Left lobe of liver (tissue), 2 donors: Measurements from ENCODE around the gene POC1A. TPM values are rescaled to one million over a fixed set of nuclear protein-coding genes. Genes with fewer than 3 reads are reported as not detected.
A peak's percentile ranks its signal among the peaks of the same experiment; 100 is the strongest.
"Not testable (repeated sequence)": the region's sequence is repeated elsewhere in the genome, so short reads cannot be mapped to it uniquely, and the experiment has no call there.

Source experiments
- ATAC-seq: fragments of 200-7000 bp; cut with Tn5 transposase; one replicate; pipeline ENCODE4 v1.9.1; 2020; ENCODE audit warnings: mild to moderate bottlenecking, moderate library complexity
- DNase-seq: peaks from one replicate; pipeline ENCODE4 v3.0.0-alpha.2; 2020; ENCODE audit warnings: low spot score
- total RNA-seq: library from RNA; stranded (reverse); gene quantifications from one replicate; pipeline ENCODE4 v1.2.1, GENCODE V29; 2021
- donor health status: DM: no; HTN: no; CAD: no; lungs with moderate emphysema.
- donor health status: DM: no; HTN: yes; CAD: no.

Gene POC1A
- total RNA-seq, 1 donor from 2014 or later: 2.1 TPM

DNA sequence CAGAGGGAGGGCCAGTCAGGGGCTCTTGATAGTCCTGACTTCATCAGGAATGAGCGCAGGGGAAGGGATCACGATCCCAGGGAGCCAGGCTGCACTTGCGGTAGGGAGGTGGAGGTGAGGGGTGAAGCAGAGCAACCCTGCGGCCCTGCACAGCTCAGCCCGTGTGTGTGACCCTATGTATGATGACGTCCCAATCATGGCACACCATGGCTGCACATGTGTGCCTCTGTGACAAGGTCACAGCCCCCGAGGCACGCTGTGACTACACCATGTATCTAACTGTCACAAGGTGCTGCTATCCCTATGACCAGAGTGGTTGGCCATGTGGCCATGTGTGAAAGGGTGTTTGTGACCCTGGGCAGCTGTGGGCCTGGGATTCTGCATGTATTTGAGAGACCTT is 30.5 kb upstream of the POC1A start:
- ATAC-seq: no peak

DNA sequence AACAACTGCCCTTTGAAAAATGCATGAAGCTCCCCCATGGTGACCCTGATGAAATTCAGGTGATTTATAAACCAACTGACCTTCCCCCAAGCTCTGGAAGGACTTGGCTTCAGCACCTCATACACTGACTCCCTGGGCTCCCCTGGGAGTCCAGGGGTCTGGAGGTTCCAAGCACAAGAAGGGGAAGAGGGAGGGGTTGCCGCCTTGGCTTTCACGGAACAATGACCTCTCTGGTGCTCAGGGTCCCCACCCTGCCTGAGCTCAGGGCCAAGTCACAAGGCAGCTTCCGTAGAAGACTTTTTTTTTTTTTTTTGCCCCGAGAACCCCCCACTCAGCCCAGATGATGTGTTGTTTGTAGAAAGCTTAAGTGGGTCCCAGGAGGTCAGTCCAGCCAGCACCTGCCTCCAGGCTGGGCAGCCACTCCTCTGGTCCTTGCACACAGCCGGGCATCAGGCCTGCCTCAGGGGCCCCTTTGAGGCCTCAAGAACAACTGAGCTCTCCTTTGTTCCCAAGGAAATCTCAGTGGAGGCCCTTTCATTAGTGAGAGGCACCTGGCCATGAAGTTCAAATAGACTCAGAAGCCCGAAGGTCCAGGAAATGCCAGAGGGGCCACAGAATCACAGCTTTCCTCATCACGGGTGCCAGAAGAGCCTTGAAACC is 29.7 kb upstream of the POC1A start:
- ATAC-seq (no peak), DNase-seq (no peak)

More for the DNA sequence above, 30.5 kb upstream of the POC1A start:
- DNase-seq: no peak

DNA sequence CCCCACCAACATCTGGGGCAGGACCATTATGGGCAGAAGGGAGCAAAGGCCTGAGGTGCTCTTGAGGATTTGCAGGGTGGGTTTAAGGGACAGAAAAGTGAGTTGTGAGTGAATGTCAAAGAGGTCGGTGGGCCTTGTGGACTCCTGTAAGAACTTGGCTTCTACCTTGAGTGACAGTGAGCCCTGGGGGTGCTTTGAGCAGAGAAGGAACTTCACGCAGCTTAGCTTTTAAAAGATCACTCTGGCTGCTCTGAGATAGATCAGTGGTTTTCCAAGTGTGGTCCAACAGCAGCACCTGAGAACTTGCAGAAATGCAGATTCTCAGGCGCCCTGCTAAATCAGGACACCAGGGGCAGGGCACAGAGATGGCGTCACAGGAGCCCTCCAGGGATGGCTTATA is 28.5 kb upstream of the POC1A start:
- no peak for DNase-seq
- ATAC-seq: no peak

DNA sequence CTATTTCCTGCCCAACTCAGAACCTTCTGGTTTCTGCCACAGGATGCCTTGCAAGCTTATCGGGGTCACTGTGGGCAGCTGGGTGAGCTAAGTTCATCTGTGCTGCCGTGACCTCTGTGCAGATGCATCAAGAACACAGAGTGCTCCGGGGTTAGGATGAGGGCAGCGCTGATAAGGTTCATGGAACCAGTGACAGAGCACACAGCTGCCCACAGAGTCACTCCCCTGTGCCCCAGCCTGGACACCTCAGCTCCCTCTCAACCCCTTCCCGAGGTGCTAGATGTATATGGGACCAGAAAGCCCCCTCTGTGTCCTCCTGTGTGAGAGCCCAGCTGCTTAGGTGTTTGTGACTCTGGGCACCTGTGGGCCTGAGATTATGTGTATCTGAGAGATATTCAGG is 28.0 kb upstream of the POC1A start:
- ATAC-seq: peak; percentile 73
- peak; percentile 93 for DNase-seq

DNA sequence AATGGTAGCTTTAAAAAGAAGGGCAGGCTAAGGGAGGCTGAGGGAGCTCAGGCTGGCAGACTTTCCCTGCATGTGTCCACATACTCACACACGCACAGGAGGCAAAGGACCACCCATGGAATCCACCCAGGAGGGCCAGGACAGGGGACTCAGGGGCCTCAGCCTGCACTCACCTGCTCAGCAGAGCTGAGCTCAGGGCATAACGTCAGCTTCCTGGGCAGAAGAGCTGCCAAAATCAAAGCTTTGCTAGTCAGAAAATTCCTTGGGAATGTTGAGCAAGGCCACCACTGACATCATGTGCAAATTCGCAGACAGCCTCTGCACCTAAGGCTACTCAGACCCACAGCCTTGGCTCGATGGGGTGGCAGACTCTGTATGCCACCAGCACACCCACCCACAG is 27.3 kb upstream of the POC1A start:
- ATAC-seq (peak; percentile 36), DNase-seq (peak; percentile 83)

DNA sequence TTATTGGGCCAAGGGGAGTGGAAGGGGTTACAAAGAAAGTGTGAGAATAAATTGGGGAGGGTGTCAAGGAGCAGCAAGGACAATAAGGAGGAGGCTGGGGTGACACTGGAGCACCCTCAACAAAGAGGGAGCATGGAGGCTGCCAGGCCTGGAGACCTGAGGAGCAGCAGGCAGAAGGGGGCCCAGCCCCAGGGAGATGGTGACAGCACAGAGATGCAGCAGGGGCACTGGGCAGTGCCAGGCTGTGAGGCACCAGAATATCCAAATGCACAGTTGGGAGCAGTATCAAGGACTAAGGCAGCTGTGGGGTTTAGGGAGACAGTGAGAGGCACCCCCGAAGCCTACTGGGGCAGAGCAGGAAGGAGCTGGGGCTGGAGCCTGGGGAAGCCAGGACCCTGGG is 24.3 kb upstream of the POC1A start:
- ATAC-seq (peak; percentile 0), DNase-seq (no peak)

DNA sequence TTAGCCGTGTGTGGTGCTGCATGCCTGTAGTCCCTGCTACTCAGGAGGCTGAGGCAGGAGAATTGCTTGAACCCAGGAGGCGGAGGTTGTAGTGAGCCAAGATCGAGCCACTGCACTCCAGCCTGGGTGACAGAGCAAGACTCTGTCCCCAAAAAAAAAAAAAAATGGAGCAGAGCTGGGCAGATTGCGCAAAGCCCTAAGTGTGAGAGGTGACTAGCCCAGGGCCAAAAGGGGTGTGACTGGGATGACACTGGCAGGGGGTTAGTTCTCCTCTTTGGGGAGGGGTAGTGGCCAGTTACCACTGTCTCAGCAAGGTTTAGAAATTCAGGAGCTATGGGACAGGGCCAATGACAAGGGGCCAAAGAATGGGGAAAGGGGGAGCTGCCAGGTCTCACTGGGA is 23.9 kb upstream of the POC1A start:
- ATAC-seq (peak; percentile 44), DNase-seq (peak; percentile 85)

DNA sequence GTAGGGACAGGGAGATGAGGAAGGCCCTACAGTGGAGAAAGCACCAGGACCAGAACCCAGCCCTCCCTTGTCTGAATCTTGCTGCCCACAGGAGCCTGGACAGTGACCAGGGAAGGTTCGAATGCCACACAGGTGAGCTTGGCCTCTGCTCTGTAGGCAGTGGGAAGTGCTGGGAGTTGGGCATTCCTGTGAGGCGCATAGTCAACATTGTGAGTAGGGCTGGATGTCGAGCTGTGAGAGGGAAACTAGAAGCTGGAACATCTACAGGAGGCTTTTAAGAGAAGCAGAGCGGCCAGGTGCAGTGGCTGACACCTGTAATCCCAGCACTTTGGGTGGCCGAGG is 23.4 kb upstream of the POC1A start:
- peak; percentile 40 for ATAC-seq

DNA sequence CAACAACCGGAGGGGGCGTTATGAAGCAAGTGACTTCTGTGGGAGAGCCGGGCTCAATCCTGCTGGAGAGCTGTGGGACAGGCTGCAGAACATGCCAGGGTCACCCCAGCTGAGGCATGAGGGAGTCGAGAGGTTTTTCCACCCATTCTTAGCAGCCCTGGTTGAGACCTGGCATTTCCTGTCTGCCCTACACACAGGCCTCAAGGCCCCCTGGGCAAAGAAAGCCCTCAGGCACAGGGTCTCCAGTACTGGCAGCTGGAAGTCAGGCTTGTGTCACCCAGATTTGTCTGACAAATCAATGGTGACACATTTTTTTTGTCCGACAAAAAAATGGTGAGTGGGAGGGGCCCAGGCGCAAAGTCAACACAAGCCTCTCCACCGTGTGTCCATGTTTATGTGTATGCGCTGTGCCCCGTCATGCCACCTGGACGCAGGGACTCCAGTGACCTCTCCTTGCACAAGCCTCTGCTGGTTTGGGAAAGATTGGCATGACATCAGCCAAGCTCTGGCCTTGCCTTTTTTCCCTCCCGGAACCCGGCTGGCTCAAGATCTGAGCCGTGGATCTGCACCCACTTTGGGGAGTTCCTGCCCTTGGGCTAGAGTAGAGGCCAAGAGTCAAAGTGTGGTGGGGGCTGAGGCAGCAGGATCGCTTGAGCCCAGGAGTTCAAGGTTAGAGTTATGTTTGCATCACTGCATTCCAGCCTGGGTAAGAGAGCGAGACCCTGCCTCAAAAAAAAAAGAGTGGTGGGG is 22.9 kb upstream of the POC1A start:
- peak; percentile 67 for ATAC-seq
- peak; percentile 98 for DNase-seq

More for the DNA sequence above, 23.4 kb upstream of the POC1A start:
- no peak for DNase-seq

DNA sequence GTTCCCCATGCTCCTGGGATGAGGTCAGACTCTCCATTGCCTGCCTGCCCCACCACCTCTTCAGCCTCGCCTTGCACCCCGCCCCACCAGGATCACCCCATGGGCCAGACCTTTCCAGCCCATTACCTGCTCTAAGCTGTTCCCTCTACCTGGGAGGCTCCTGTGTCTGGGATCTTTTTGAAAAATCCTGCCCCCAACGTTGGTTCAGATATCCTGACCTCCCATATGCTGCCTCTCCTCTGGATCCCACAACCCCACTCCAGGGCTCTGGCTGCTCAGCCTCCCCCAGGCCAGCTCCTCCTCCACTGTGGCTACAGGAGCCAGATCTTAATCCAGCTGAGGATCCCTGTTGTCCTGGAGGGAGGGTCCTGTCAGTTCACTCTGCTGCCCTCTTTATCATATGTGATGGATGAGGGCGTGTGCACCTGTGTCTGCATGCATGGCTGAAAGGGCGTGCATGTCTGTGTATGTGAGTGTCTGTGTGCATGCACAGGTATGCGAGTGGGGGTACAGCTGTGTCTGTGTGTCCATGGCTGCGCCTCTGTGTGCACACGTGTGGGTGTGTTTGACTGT is 22.0 kb upstream of the POC1A start:
- no peak for ATAC-seq
- DNase-seq: no peak

DNA sequence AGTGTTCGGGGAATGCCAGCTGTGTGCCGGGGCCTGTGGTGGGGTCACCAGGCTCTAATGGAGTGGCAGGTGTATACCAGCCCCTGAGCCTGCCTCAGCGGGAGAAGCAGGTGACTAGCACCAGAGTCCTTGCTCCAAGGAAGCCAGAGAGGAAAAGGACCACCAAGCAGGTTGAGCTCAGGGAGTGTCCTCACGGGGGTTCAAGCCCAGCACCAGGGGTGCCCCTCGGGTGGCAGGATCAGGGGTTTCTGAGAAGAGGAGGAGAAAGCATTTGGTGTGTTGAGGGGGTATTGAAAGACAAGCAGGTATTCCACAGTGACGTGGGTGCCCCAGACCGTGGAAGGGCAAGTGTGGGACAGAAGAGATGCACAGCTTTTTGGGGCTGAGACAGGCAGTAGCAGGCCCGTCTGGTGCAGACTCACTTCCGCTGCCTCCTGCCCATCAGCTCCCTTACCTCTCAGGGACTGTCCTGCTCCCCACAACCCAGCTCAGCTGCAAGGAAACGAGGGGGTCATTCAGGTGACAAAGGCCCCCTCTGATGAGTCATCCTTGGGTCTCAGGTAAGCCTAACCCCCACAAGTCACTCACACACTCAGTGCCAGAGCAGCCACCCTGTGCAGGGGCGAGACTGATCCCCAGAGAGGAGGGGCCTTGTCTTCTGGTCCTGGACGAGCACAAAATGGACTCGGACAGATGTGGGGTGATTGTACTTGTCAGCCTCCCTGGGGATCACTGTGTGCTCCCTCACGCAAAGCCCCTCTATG is 21.4 kb upstream of the POC1A start:
- ATAC-seq: no peak
- no peak for DNase-seq

DNA sequence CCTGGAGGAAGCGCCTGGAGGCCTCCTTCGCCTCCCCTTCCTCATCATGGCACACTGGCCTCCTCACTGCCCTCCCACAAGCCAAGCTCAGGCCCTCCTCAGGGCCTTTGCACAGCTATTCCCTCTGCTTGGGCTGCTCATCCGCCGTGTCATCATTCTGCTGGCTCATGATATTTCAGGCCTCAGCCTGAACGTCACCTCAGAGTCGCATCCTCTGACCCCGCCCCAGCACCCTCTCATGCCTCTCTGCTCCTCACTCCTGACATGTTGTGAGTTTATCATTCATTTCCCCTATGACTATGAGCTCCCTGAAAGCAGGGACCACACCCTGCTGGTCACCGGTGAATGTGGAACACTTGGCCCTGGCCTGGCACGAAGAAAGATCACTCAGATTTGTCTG is 20.7 kb upstream of the POC1A start:
- ATAC-seq (no peak), DNase-seq (no peak)

DNA sequence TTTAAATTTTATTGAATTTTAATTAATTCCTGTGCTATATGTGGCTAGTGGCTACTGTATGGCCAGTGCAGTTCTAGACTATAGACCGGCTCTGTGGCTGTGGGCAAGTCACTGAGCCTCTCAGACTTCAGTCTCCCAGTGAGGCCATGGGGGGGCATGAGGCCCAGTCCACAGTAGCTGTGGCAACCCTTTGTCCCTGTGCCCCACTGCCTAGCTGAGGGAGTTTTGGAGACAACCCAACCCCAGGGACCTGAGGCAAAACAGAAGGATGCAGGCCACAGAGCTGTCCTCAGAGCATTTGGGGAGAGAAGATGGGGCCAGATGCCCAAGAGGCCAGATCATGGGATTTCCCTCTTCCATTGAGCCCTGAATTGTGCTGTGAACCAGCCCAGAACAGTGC is 18.9 kb upstream of the POC1A start:
- ATAC-seq (no peak), DNase-seq (no peak)

DNA sequence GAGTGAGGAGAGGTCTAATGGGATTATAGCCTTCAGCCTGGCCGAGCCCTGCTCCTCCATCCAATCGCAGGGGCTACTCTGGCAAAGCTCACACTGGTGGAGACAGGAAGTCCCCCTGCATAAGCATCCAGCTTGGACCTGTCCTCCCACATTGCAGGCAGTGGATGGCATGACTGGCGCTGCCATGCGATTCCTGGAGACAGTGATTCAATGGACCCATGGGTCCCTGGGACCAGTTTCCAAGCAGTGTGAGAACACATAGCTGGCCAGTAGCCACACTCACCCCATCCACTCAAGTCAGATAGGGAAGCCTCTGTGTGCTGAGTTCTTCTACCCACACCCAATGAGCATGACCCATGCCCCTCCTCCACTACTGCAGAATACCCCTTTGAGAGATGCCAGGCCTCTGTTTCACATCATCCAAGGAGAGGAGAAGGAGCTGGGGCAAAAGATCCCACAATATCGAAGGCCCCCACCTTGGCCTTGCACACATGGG is 18.1 kb upstream of the POC1A start:
- DNase-seq (no peak), ATAC-seq (no peak)

DNA sequence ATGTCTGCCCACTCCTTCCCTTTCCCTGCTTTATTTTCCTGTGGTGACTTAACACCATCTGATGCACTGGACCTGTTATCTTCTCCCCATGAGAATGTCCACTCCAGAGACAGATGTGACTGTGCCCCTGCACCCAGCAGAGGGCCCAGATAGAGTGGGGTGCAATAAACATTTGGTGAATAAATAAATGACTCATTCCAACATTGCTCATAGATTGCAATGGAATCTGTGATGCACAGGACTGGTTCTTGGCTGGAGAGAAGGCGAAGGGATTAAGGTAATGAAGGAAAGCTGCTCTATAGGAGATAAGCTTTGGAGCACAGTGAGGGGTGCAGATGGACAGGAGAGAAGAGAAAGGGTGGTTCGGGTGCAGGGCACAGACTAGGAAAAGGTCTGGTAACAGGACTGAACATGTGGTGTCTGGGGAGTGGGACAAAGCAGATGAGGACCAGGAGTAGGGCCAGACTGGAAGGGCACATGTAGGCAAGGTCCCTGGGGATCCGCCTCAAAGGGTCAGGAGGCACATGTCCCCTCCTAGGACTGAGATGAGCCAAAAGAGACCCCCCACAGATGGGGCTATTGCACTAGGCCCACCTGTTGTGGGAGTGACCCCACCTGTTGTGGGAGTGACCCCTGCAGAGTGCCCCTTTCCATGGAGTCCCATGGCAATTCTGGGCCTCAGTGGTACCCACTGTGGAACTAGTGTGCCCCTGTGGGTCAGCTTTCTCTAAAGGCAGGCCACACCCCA is 17.5 kb upstream of the POC1A start:
- ATAC-seq: no peak
- DNase-seq: no peak

DNA sequence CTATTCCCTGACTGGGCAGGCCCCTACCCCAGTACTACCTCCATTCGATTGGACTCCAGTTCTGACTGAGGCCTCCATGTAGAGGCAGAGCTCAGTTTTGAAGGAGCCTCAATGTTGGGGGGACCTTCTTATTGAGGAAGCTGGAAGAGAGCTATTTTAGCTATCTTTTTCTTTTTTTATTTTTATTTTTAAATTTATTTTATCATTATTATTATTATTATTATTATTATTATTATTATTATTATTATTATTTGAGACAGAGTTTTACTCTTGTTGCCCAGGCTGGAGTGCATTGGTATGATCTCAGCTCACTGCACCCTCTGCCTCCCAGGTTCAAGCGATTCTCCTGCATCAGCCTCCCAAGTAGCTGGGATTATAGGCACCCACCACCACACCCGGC is 16.0 kb upstream of the POC1A start:
- not testable (repeated sequence) for ATAC-seq, DNase-seq

DNA sequence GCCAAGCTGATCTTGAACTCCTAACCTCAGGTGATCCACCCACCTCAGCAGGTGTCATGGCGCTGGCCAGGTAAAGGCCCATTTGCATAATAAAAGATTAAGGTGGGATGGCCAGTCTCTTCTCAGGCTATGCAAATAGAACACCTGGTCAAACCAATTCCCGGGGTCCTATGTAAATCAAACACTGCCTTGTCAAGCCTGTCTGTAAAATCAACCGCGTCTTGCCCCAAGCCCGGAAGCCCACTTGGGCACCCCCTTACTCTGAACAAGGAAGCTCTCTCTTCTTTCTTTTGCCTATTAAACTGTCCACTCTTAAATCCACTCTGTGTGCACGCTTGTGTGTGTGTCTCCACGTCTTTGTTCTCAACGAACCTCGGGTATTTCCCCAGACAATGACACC is 13.0 kb upstream of the POC1A start:
- DNase-seq: no peak
- ATAC-seq: no peak

DNA sequence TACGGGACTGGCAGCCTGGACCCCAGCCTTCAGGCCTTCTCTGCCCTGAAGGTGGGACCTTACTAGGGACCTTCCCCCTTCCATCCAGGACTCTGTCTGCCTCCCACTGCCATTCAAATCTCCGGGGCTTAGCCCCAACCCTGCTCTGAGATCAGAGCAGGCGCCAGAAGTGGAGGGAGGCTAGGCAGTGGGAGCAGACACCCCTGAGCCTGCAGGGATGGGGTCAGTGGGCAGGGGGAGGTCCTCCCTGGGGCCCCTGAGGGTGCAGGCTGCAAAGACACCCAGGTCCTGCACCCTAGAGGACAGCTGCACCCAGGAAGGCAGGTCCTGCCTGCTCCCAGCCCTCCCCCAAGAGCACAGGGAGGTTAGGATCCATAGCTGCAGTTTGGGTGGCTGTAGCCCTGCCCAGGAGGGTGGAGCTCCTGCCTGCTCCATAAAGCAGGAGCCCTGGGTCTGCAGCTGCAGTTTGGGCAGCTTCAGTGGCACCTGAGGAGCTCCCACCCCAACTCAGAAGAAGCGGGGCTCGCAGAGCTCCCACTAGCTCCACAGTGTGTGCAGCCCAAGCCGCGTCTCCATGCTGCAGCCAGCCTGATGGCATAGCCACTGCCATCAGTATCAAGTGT is 8.1 kb upstream of the POC1A start:
- no peak for DNase-seq
- ATAC-seq: peak; percentile 31

DNA sequence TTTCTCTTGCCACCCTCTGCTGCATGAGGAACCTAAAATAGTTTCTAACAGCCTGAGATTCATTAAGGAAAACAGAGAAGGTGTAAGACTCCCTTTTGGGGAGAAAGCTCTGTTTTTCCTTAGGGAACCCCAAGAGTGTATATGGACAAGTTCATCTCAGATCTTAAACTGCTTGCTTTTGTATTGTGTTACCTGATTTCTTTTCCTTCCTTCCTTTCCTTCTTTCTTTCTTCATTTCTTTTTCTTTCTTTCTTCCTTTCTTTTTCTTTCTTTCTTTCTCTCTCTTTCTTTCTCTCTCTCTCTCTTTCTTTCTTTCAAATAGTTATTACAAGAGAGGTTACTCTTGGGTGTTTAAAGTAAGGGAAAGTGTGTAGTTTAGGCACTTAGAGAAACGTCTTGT is 5.3 kb upstream of the POC1A start:
- ATAC-seq: no peak
- no peak for DNase-seq

DNA sequence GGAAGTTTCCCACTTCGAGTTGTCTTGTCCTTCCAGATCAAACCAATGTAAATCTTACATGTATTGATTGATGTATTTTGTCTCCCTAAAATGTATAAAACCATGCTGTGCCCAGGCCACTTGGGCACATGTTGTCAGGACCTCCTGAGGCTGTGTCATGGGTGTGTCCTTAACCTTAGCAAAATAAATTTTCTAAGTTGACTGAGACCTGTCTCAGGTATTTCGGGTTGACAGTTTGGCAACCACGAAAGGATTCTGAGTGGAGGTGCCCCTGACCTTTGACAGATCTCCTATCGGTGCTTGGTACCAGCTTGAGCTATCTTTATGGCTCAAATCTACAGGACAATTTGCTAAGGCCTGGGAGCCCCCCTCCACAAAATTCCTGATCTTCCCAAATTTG is 1.7 kb upstream of the POC1A start:
- ATAC-seq (no peak), DNase-seq (no peak)
